DMS153 (cell line): ENCODE measurements around the gene GPR142.
"Not testable (repeated sequence)": the region's sequence is repeated elsewhere in the genome, so short reads cannot be mapped to it uniquely, and the experiment has no call there.

Source experiments
- DNase-seq: peaks from one replicate; lab custom pipeline; 2025; lab: John Stamatoyannopoulos, UW

GPR142 gene

GRCh38 chr17:74394275-74394950 is 27.1 kb downstream of the GPR142 start:
- DNase-seq, result no peak

GRCh38 chr17:74394977-74395376 is 27.7 kb downstream of the GPR142 start:
- no peak for DNase-seq

- DNase-seq, result no peak
Measured at GRCh38 chr17:74396567-74396966, 29.3 kb downstream of the GPR142 start.

- DNase-seq, result no peak
Measured at GRCh38 chr17:74402048-74402447, 34.7 kb downstream of the GPR142 start.

- DNase-seq, result no peak
Measured at GRCh38 chr17:74403512-74404137, 36.3 kb downstream of the GPR142 start.

- DNase-seq, result no peak
Measured at GRCh38 chr17:74404218-74404617, 36.9 kb downstream of the GPR142 start.

GRCh38 chr17:74404789-74405188 is 37.5 kb downstream of the GPR142 start:
- DNase-seq, result no peak

- not testable (repeated sequence) for DNase-seq
Measured at GRCh38 chr17:74405311-74405710, 38.0 kb downstream of the GPR142 start.

GRCh38 chr17:74407384-74407783 is 40.1 kb downstream of the GPR142 start:
- no peak for DNase-seq

- DNase-seq, result peak; percentile 26
Measured at GRCh38 chr17:74408262-74408661, 41.0 kb downstream of the GPR142 start.

- DNase-seq, result peak; percentile 95
Measured at GRCh38 chr17:74408815-74409214, 41.5 kb downstream of the GPR142 start.

- no peak for DNase-seq
Measured at GRCh38 chr17:74410001-74410443, 42.7 kb downstream of the GPR142 start.

- no peak for DNase-seq
Measured at GRCh38 chr17:74412581-74412980, 45.3 kb downstream of the GPR142 start.

- no peak for DNase-seq
Measured at GRCh38 chr17:74413491-74413890, 46.2 kb downstream of the GPR142 start.

- DNase-seq, result no peak
Measured at GRCh38 chr17:74414510-74414909, 47.2 kb downstream of the GPR142 start.

GRCh38 chr17:74415608-74416396 is 48.5 kb downstream of the GPR142 start:
- no peak for DNase-seq

GRCh38 chr17:74417178-74418045 is 50.1 kb downstream of the GPR142 start:
- DNase-seq, result no peak

- no peak for DNase-seq
Measured at GRCh38 chr17:74419928-74420411, 52.7 kb downstream of the GPR142 start.
